ENCODE data around the gene BMPR1B. TPM values are rescaled to one million over a fixed set of nuclear protein-coding genes. Genes with fewer than 3 reads are reported as not detected.

The BMPR1B gene
- total RNA-seq, 2 experiments from 2014 or later = not detected

- ATAC-seq (no peak), DNase-seq (no peak)
- Mint-ChIP-seq H3K27ac (no peak overlapping the region), H3K27me3 (no peaks in the 10 kb centered on the region), H3K9me3 (no peaks in the 10 kb centered on the region), H3K4me3 (no peak overlapping the region), H3K36me3 (ENCODE audit: low read depth) (no peaks in the 10 kb centered on the region), H3K4me1 (ENCODE audit: low read depth) (no peaks in the 10 kb centered on the region)
- TF ChIP-seq CTCF (IDR thresholded peaks at IDR 0.05) = no peak
- ChIA-PET CTCF (no interaction called here), POLR2A (no interaction called here)
- intact Hi-C loops (cut with micrococcal nuclease) = no loop called here
These were observed 265.4 kb downstream of the BMPR1B start for GRCh38 chr4:95023110-95023509.

- Mint-ChIP-seq H3K36me3 (ENCODE audit: low read depth) (no peaks in the 10 kb centered on the region), H3K27ac (no peak overlapping the region), H3K27me3 (no peaks in the 10 kb centered on the region), H3K4me3 (no peak overlapping the region), H3K9me3 (no peaks in the 10 kb centered on the region), H3K4me1 (ENCODE audit: low read depth) (no peaks in the 10 kb centered on the region)
- POLR2A ChIA-PET = no interaction called here
- DNase-seq (no peak), ATAC-seq (no peak)
- CTCF ChIA-PET = no interaction called here
- TF ChIP-seq CTCF (IDR thresholded peaks at IDR 0.05) = no peak
- intact Hi-C loops (cut with micrococcal nuclease) = no loop called here
These were observed 270.3 kb downstream of the BMPR1B start for GRCh38 chr4:95027905-95028618.

- Mint-ChIP-seq H3K27me3 (peaks cover 1% of the 10 kb centered on the region), H3K9me3 (peaks cover 8% of the 10 kb centered on the region), H3K4me1 (ENCODE audit: low read depth) (no peaks in the 10 kb centered on the region), H3K4me3 (no peak overlapping the region), H3K27ac (no peak overlapping the region), H3K36me3 (ENCODE audit: low read depth) (no peaks in the 10 kb centered on the region)
- ATAC-seq = no peak
- TF ChIP-seq CTCF (IDR thresholded peaks at IDR 0.05) = no peak
- POLR2A ChIA-PET = no interaction called here
- DNase-seq = no peak
- CTCF ChIA-PET = no interaction called here
- intact Hi-C loops (cut with micrococcal nuclease) = no loop called here
These were observed 281.0 kb downstream of the BMPR1B start for GRCh38 chr4:95038791-95039190.

GRCh38 chr4:95044324-95044837, 286.6 kb downstream of the BMPR1B start:
- ATAC-seq = no peak
- H3K9me3 Mint-ChIP-seq = no peaks in the 10 kb centered on the region
- H3K27me3 Mint-ChIP-seq = no peaks in the 10 kb centered on the region
- intact Hi-C loops (cut with micrococcal nuclease) = no loop called here
- DNase-seq = no peak
- no peak overlapping the region for H3K27ac Mint-ChIP-seq
- no peaks in the 10 kb centered on the region for H3K4me1 Mint-ChIP-seq (ENCODE audit: low read depth)
- no peak overlapping the region for H3K4me3 Mint-ChIP-seq
- ChIA-PET POLR2A (no interaction called here), CTCF (interaction anchor here (1.3 kb wide), 1 partner anchor 10 kb away, joined by 3 read pairs; no protein-coding TSS in a partner anchor)
- TF ChIP-seq CTCF (IDR thresholded peaks at IDR 0.05) = no peak
- no peaks in the 10 kb centered on the region for H3K36me3 Mint-ChIP-seq (ENCODE audit: low read depth)

GRCh38 chr4:95045429-95045828, 287.7 kb downstream of the BMPR1B start:
- H3K27me3 Mint-ChIP-seq = no peaks in the 10 kb centered on the region
- intact Hi-C loops (cut with micrococcal nuclease) = no loop called here
- H3K36me3 Mint-ChIP-seq (ENCODE audit: low read depth) = no peaks in the 10 kb centered on the region
- H3K9me3 Mint-ChIP-seq = no peaks in the 10 kb centered on the region
- POLR2A ChIA-PET = no interaction called here
- CTCF ChIA-PET = interaction anchor here (1.3 kb wide), 1 partner anchor 12 kb away, joined by 3 read pairs; no protein-coding TSS in a partner anchor
- no peak for TF ChIP-seq CTCF (IDR thresholded peaks at IDR 0.05)
- no peak overlapping the region for H3K27ac Mint-ChIP-seq
- DNase-seq = no peak
- no peak overlapping the region for H3K4me3 Mint-ChIP-seq
- no peak for ATAC-seq
- H3K4me1 Mint-ChIP-seq (ENCODE audit: low read depth) = no peaks in the 10 kb centered on the region
